ENCODE data around the gene ZNF440.
A peak's percentile ranks its signal among the peaks of the same experiment; 100 is the strongest.
"Not testable (repeated sequence)": the region's sequence is repeated elsewhere in the genome, so short reads cannot be mapped to it uniquely, and the experiment has no call there.

The ZNF440 gene

DNA sequence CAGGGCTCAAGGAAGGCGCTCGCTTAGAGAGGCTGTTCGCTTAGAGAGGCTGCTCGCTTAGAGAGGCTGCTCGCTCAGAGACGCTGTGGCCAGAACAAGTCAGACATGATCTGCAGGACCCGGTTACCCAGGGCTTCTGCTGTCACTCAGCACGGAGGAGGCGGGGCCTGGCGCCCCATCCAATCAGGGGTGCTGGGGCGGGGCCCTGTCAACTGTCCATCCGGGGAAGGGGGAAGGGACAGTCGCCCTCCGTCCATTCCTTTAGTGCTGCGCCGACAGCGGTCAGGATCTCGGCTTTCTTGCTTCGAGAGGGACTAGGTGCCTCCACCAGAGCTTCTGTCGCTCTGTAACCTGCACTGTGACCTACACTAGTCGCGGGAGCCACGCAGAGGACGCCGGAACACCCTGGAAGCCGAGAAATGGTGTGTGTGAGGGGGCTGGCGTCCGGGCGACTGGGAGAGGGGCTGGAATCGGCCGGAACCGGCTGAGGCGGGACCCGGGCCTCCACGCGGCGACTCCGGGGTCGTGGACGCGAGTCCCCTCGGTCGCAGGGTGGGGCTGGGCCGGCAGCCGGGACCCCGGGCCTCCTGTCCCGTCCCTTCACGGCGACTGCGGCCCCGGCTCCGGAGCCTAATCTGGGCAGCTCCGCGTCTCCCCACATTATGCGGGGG lies at the start of gene ZNF440:
Gene ZNF440, plus strand, starts transcription at position 245 of the 671 bp plus-strand sequence. Its CDS starts 175 bp downstream, at position 420.
- DNase-seq (ENCODE audit: low read depth) = peak; percentile 78

DNA sequence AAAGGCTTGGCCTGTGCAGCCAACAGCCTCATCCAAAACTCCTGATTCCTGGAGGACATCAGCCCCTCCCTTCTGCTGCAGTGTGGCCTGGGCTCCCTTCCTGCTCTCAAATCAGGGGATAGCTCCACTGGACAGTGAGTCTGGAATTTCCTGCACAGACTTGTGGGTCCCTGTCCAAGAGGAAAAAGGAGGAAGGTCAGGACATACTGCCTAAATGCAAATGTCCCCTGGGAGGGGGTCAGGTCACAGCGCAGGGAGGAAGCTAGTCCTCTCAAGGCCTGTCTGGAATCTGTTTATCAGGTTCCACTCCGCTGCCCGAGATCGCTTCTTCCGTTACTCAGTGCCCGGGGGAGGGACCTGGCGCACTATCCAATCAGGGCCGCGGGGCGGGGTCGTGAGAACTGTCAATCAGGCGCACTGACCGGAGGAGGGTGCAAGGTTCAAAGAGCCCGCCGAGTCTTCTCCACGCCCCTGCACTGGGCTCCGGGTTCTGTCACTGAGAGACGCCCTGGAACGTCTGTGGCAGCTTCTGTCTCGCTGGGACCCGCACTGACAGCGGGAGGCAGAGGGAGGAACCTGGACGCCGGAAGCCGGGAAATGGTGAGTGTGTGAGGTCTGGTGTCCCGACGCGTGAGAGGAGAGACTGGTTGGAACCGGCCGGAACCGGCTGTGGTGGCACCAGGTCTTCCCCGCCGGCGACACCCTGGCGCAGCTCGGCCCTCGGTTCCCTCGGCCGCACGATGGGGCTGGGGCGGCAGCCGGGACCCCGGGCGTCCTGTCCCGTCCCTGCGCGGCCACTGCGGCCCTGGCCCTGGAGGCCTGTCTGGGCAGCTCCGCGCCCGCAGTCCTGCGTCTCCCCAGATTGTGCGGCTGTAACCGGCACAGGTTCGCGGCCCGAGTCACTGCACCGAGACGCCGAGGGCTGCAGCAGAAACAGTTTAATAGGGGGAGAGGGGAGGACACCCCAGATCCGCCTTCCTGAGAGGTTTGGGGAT lies 47.2 kb upstream of the ZNF440 start, which contains the start of gene ZNF441:
Gene ZNF441, plus strand, starts transcription at position 404 of the 995 bp plus-strand sequence. Its CDS starts 194 bp downstream, at position 598.
- DNase-seq (ENCODE audit: low read depth) = peak; percentile 65

DNA sequence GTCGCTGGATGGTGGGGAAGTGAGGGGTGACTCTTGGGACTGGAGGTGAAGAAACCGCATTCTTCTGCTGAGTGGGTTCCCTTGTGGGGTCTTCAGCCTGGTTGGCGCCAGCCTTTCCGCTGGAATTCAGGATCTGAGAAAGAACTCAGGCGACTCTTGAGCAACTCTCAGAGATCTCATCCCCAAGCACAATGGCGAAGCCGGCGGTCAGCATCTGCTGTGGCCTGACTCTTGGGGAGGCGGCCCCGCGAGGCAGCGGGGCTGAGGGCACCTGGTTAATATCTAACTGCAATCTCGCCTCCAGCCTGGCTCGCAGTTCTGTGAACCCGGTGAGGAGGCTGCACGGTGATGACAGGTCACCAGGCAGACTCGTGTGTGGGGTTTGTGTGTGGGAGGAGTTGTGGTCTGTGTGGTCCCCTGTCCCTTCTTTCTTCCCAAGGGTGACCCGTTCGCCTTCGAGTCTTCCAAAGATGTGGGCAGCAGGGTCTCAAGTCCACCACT lies 46.4 kb upstream of the ZNF440 start:
- DNase-seq (ENCODE audit: low read depth) = no peak

DNA sequence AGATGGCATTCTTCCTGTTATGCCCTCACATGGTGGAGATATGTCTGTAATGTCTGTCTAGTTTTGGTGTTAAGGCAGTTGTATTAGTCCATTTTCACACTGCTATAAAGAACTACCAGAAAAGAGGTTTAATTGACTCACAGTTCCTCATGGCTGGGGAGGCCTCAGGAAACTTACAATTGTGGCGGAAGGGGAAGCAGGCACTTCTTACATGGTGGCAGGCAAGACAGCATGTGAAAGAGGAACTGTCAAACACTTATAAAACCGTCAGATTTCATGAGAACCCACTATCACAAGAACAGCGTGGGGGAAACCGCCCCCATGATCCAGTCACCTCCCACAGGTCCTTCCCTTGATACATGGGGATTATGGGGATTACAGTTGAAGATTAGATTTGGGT lies 44.1 kb upstream of the ZNF440 start:
- DNase-seq (ENCODE audit: low read depth) = no peak

DNA sequence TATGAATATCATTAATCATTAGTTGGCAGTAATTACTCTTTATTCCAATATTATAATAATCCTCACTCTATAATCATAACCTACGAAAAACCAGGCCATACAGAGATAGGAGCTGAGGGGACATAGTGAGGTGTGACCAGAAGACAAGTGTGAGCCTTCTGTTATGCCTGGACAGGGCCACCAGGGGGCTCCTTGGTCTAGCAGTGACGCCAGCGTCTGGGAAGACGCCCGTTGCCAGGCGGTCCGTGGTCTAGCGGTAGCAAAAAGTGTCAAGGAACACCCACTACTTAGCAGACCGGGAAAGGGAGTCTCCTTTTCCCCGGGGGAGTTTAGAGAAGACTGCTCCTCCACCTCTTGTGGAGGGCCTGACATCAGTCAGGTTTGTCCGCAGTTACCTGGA lies 42.6 kb upstream of the ZNF440 start:
- DNase-seq (ENCODE audit: low read depth) = not testable (repeated sequence)

DNA sequence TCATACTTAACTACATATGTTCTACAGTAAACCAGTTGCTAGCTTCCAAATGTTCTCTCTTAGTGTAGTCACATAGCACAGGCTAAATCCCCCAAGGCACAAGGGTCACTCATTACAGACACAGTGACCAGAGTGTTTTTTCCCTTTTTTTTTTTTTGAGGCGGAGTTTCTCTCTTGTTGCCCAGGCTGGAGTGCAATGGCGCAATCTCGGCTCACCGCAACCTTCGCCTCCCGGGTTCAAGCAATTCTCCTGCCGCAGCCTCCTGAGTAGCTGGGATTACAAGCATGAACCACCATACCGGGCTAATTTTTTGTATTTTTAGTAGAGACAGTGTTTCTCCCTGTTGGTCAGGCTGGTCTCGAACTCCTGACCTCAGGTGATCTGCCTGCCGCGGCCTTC lies 37.4 kb upstream of the ZNF440 start:
- DNase-seq (ENCODE audit: low read depth) = not testable (repeated sequence)

DNA sequence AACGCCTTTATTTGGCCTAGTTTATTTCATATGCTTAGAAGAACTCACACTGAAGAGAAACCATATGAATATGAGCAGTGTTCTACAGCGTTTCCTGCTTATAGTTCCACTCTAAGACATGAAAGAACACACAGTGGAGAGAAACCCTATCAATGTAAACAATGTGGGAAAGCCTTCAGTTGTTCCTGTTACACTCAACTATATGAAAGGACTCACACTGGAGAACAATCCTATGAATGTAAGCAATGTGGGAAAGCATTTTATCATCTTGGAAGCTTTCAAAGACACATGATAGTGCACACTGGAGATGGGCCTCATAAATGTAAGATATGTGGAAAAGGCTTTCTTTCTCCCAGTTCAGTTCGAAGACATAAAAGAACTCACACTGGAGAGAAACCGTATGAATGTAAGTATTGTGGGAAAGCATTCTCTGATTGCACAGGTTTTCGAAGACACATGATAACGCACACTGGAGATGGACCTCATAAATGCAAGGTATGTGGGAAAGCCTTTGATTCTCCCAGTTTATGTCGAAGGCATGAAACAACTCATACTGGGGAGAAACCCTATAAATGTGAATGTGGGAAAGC lies 33.5 kb upstream of the ZNF440 start:
- no peak for DNase-seq (ENCODE audit: low read depth)

DNA sequence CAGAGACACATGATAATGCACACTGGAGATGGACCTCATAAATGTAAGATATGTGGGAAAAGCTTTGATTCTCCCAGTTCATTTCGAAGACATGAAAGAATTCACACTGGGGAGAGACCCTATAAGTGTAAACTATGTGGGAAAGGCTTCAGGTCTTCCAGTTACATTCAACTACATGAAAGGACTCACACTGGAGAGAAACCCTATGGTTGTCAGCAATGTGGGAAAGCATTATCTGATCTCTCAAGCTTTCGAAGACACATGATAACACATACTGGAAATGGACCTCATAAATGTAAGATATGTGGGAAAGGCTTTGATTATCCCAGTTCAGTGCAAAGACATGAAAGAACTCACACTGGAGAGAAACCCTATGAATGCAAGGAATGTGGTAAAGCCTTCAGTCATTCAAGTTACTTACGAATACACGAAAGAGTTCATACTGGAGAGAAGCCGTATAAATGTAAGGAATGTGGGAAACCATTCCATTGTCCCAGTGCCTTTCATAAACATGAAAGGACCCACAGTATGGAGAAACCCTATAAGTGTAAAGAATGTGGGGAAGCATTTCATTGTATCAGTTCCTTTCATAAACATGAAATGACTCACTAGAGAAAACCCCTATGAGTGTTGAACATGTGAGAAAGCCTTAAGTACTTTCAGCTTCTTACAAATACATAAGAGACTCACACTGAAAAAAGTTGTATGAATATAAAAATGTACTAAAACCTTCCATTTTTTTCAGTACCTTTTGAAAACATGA lies 32.6 kb upstream of the ZNF440 start:
- no peak for DNase-seq (ENCODE audit: low read depth)

DNA sequence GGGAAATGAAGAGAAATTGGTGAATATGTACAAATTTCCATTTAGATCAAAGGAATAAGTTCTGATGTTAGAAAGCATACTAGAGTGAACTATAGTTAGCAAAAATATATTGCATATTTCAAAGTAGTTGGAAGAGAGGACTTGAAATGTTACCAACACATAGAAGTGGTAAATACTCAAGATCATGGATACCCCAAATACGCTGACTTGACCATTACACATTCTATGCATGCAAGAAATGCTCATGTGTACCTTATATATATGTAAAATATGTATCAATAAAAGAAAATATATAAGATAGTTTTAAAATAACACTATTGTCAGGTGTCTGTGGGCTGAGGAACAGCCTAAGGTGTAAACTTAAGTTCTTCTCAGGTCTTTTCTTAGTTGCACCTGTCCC lies 30.3 kb upstream of the ZNF440 start:
- DNase-seq (ENCODE audit: low read depth) = no peak

DNA sequence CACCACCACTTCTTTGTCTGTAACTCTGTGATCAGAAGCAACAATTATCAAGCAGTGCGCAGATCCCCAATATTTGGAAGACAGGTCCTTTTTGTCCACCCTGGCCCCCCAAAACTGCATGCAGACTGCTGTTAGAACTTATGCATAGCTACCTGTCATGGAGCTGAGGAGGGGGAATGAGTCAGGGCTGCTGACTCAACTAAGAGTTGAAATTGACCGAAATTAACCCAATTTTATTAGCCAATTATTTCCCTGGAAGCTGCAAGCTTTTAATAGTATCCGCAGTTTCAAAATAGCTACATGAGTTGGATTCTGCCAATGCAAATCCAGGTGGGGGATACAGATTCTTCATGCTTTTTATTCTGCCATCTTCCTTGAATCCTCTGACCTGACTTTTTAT lies 29.7 kb upstream of the ZNF440 start:
- DNase-seq (ENCODE audit: low read depth) = no peak

DNA sequence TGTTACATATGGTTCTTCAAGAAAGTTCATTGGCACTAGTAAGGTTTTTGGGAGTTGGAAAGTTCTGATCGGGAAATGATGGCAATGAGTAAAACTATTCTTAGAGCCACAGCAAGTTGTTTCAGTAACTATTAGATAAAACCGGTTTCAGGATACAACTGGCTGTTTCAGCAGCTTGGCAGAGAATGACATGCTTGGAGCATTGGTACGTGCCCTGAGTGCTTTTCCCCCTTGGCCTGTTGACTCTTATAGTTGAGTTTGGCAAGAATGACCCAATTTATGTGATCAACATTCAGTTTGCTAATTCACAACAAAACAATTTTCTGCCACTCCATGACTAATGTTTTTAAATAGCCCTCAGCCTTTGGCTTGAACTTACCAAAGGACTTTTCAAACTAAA lies 26.5 kb upstream of the ZNF440 start:
- no peak for DNase-seq (ENCODE audit: low read depth)

DNA sequence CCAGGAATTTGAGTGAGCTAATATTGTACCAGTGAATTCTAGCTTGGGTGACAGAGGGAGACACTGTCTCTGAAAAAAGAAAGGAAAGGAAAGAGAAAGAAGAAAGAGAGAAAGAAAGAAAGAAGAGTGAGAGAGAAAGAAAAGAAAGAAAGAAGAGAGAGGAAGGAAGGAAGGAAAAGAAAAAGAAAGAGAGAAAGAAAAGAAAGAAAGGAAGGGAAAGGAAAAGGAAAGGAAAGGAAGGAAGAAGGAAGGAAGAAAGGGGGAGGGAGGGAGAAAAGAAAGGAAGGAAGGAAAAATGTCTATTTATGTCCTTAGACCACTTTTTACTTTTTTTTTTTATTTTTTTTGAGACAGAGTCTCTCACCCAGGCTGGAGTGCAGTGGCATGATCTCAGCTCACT lies 21.1 kb upstream of the ZNF440 start:
- no peak for DNase-seq (ENCODE audit: low read depth)

DNA sequence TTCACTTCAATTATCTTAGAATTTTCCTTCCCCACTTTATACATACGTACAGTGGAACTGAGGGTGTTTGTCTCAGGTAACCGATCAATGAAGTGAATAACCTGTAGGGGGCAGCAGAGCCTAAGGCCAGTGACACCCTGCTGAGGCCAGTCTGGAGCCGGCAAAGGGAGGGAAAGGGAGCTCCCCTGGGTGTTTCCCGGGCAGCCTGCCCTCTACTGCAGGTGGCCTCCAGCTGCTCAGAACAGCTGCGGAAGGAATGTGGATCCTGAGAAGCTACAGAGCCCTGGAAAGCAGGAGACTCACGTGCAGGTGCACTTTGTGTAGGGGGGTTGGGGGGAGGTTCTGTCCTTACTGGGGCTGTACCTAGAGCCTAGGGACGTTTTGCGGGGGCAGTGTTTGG lies 16.6 kb upstream of the ZNF440 start:
- DNase-seq (ENCODE audit: low read depth) = peak; percentile 28

DNA sequence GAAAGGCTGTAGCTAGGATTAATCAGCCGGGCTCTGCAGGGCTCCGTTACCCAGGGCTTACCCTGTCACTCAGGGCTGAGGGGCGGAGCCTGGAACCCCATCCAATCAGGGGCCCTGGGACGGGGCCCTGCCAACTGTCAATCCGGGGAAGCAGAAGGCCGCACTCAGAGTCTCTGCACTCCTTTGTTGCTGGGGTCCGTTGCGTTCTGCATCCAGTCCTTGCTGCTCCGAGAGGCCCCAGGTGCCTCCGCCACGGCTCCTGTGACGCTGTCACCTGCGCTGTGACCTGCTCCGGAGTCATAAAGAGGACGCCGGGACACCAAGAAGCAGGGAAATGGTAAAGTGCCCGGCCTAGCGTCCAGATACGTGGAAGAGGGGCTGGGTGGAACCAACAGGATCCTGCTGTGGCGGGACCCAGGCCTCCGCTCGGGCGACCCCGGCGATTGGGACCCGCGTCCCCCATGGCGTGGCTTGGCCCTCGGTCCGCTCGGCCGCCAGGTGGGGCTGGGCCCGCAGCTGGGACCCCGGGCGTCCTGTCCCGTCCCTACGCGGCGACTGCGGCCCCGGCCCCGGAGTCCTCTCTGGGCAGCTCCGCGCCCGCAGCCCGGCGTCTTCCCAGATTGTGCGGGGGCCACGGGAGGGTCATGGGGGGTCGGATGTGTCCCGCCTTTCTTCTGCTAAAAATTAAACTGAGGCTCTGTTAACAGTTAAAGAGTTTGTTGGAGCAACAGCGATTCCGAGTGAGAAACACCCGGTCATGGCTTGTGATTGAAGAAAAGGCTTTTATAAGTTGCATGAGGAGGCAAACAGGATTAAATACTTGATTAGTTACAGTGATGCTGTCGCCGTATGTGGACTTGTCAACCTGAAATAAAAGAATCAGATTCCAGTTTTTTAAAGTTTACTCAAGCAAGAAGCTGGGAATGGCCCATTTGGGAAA lies 15.4 kb upstream of the ZNF440 start, which contains the start of gene ZNF491:
Gene ZNF491, plus strand, starts transcription at position 133 of the 940 bp plus-strand sequence. CDS start 7,431 bp downstream, outside the sequence.
- DNase-seq (ENCODE audit: low read depth) = peak; percentile 63

DNA sequence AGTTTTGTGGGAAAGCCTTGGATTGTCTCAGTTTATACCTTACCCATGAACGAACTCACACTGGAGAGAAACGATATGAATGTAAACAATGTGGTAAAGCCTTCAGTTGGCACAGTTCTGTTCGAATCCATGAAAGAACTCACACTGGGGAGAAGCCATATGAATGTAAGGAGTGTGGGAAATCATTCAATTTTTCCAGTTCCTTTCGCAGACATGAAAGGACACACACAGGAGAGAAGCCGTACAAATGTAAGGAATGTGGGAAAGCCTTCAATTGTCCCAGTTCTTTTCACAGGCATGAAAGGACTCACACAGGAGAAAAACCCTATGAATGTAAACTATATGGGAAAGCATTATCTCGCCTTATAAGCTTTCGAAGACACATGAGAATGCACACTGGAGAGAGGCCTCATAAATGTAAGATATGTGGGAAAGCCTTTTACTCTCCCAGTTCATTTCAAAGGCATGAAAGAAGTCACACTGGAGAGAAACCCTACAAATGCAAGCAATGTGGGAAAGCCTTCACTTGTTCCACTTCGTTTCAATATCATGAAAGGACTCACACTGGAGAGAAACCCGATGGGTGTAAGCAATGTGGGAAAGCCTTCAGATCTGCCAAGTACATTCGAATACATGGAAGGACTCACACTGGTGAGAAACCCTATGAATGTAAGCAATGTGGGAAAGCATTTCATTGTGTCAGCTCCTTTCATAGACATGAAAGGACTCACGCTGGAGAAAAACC lies 7.5 kb upstream of the ZNF440 start:
- DNase-seq (ENCODE audit: low read depth) = no peak

DNA sequence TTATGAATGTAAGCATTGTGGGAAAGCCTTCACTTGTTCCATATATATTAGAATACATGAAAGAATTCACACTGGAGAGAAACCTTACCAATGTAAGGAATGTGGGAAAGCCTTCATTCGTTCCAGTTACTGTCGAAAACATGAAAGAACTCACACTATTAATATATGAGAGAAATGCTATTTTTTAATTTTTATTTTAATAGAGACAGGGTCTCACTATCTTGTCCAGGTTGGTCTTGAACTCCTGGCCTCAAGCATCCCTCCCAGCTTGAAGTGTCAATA lies 7.0 kb upstream of the ZNF440 start:
- no peak for DNase-seq (ENCODE audit: low read depth)

DNA sequence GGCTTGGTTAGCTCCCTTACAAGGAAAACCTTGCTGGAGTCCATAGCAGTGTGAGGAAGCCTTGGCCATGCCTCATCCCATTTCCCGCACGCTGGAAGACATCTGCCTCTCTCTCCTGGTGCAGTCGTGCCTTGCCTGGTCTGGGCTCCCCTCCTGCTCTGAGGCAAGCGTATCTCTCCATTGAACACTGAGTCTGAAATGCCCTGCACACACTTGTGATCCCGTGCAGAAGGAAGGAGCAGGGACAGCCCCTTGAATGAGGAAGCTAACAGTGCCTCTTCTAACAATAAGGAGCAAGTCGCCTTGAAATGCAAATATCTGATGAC lies 407 bp upstream of the ZNF440 start:
- no peak for DNase-seq (ENCODE audit: low read depth)

DNA sequence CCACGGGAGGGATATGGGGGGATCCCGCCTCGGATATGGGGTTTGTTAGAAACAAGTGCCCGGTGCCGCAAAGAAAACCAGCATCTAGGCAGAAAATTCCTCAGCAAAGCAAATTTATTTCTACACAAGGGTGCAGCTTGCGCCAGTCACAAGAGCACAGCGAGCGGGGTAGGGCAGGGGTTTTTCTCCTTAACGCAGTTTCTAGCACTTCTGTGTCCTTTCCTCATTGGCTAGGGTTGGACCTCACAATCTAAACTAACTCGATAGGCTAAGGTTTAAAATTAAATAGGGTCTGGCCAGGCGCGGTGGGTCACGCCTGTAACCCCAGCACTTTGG lies 595 bp downstream of the ZNF440 start:
- no peak for DNase-seq (ENCODE audit: low read depth)

DNA sequence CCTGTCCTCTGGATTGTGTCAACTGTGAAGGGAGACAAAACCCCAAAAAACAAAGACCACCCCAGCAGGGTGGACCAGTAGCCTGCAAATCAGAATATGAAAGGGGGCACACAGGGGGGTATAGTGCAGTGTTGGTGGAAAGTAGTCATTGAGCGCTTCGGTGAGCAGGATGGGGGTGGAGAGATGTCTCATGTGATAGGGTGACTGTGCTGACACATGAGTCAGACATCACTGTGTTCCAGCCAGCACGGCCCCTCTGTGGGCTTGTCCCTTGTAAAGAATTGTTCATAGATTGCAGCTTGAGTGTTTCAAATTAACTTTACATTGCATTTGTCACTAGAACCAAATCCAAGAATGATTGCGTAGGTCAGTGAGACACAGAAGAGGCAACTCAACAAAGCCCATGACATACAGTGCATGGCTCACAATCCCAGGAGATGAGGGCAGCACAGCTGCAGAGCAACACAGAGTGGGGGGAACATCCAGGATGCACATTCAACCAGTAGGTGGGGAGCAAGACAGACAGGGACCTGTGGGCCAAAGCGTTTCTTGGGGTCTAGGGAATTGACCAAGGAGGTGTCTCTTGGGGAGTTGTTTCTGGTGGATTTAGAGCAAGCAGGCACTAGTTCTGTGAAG lies 7.5 kb downstream of the ZNF440 start:
- DNase-seq (ENCODE audit: low read depth) = no peak
